Mesenchymal stem cell (in vitro differentiated cells and primary cell): ENCODE measurements around the gene DCDC2.
A peak's percentile ranks its signal among the peaks of the same experiment; 100 is the strongest.
"Not testable (repeated sequence)": the region's sequence is repeated elsewhere in the genome, so short reads cannot be mapped to it uniquely, and the experiment has no call there.

Experiments
- DNase-seq: peaks from one replicate; pipeline ENCODE4 v3.0.0-alpha.2; 2013
- H2AFZ ChIP-seq: one replicate; pipeline ENCODE4 v1.6.1; 2013; ENCODE audit warnings: low read depth, mild to moderate bottlenecking, control low read depth, inconsistent platforms, low read length, moderate library complexity
- H2AK5ac ChIP-seq: 2 replicates; pipeline ENCODE4 v1.6.1; 2013; ENCODE audit warnings: low read length, moderate library complexity, mild to moderate bottlenecking, inconsistent platforms; ENCODE audit not compliant: severe bottlenecking
- H2BK120ac ChIP-seq: one replicate; pipeline ENCODE4 v1.6.1; 2013; ENCODE audit warnings: low read depth, mild to moderate bottlenecking, inconsistent platforms, low read length, moderate library complexity
- H2BK12ac ChIP-seq, 2 experiments: one replicate each; pipeline ENCODE4 v1.6.1; 2013; ENCODE audit warnings: inconsistent platforms in 2 of 2, low read length in 2 of 2, mild to moderate bottlenecking in 2 of 2, moderate library complexity in 2 of 2, control low read depth in 1 of 2
- H2BK15ac ChIP-seq: one replicate; pipeline ENCODE4 v1.6.1; 2013; ENCODE audit warnings: mild to moderate bottlenecking, low read depth, inconsistent platforms; ENCODE audit not compliant: poor library complexity, severe bottlenecking
- H2BK5ac ChIP-seq: 2 replicates; pipeline ENCODE4 v1.6.1; 2013; ENCODE audit warnings: low read depth, mild to moderate bottlenecking, low read length, control low read depth, inconsistent platforms; ENCODE audit not compliant: poor library complexity, severe bottlenecking
- H3K14ac ChIP-seq, 2 experiments: one replicate each; pipeline ENCODE4 v1.6.1; 2013; ENCODE audit warnings: inconsistent platforms in 2 of 2, low read length in 2 of 2, control low read depth in 1 of 2, mild to moderate bottlenecking in 1 of 2, moderate library complexity in 1 of 2
- H3K18ac ChIP-seq, 2 experiments: one replicate each; pipeline ENCODE4 v1.6.1; 2013; ENCODE audit warnings: inconsistent platforms in 2 of 2, low read length in 2 of 2, control low read depth in 1 of 2, low read depth in 1 of 2, mild to moderate bottlenecking in 1 of 2
- H3K23ac ChIP-seq, 2 experiments: one replicate each; pipeline ENCODE4 v1.6.1; 2013; ENCODE audit warnings: inconsistent platforms in 2 of 2, low read length in 2 of 2, mild to moderate bottlenecking in 2 of 2, moderate library complexity in 2 of 2, control low read depth in 1 of 2
- H3K27ac ChIP-seq: 2 replicates; pipeline ENCODE4 v1.5.1; 2013; ENCODE audit warnings: mild to moderate bottlenecking, moderate library complexity, low read length, control low read depth, inconsistent platforms; ENCODE audit not compliant: poor library complexity, severe bottlenecking
- H3K27me3 ChIP-seq, 2 experiments: 2 replicates each; pipeline versions ENCODE4 v1.6.1 to v1.7.0; 2013; ENCODE audit warnings: low read length in 2 of 2, mild to moderate bottlenecking in 2 of 2, moderate library complexity in 2 of 2, control low read depth in 1 of 2, inconsistent platforms in 1 of 2; ENCODE audit not compliant: control insufficient read depth in 1 of 2, insufficient read depth in 1 of 2
- H3K36me3 ChIP-seq, 2 experiments: 2 replicates each; pipeline versions ENCODE4 v1.6.1 to v1.7.0; 2013; ENCODE audit warnings: low read length in 2 of 2, control low read depth in 1 of 2, inconsistent platforms in 1 of 2, low read depth in 1 of 2, mild to moderate bottlenecking in 1 of 2; ENCODE audit not compliant: insufficient read depth in 2 of 2, control insufficient read depth in 1 of 2
- H3K4ac ChIP-seq, 2 experiments: one replicate each; pipeline ENCODE4 v1.6.1; 2013; ENCODE audit warnings: inconsistent platforms in 2 of 2, low read length in 2 of 2, mild to moderate bottlenecking in 2 of 2, moderate library complexity in 2 of 2, control low read depth in 1 of 2, low read depth in 1 of 2
- H3K4me1 ChIP-seq: 2 replicates; pipeline ENCODE4 v1.6.1; 2013; ENCODE audit warnings: low read depth, low read length, control low read depth; ENCODE audit not compliant: control insufficient read depth, insufficient read depth
- H3K4me2 ChIP-seq: 2 replicates; pipeline ENCODE4 v1.6.1; 2013; ENCODE audit warnings: low read length, mild to moderate bottlenecking, inconsistent platforms; ENCODE audit not compliant: poor library complexity, severe bottlenecking
- H3K4me3 ChIP-seq, 2 experiments: 2 replicates each; pipeline versions ENCODE4 v1.5.1 to v1.7.0; 2013; ENCODE audit warnings: low read length in 2 of 2, mild to moderate bottlenecking in 2 of 2, control low read depth in 1 of 2, low read depth in 1 of 2; ENCODE audit not compliant: insufficient read depth in 1 of 2
- H3K79me1 ChIP-seq: replicated peaks from 2 replicates; pipeline ENCODE4 v1.6.1; 2013; ENCODE audit warnings: mild to moderate bottlenecking, control low read depth, low read length, inconsistent platforms; ENCODE audit not compliant: poor library complexity, severe bottlenecking
- H3K9ac ChIP-seq: 2 replicates; pipeline ENCODE4 v1.7.0; 2013; ENCODE audit warnings: mild to moderate bottlenecking, low read length, moderate library complexity
- H3K9me3 ChIP-seq: 2 replicates; pipeline ENCODE4 v1.7.0; 2013; ENCODE audit warnings: mild to moderate bottlenecking, low read length; ENCODE audit not compliant: control insufficient read depth
- H4K8ac ChIP-seq: one replicate; pipeline ENCODE4 v1.6.1; 2013; ENCODE audit warnings: inconsistent platforms, mild to moderate bottlenecking, low read length, moderate library complexity
- H4K91ac ChIP-seq: one replicate; pipeline ENCODE4 v1.6.1; 2013; ENCODE audit warnings: mild to moderate bottlenecking, low read length, inconsistent platforms
- WGBS: methylation state at CpG from one replicate; pipeline ENCODE4 v1.1.7; 2013; ENCODE audit warnings: mixed read lengths; 5-methylcytosine and 5-hydroxymethylcytosine counted together

DCDC2 gene

DNA sequence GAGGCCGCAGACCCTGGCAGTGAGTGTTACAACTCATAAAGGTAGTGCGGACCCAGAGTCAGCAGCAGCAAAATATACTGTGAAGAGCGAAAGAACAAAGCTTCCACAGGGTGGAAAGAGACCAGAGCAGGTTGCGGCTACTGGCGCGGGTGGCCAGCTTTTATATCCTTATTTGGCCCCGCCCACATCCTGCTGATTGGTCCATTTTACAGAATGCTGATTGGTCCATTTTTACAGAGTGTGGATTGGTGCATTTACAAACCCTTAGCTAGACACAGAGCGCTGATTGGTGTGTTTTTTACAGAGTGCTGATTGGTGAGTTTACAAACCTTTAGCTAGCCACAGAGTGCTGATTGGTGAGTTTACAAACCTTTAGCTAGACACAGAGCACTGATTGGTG lies 215.1 kb downstream of the DCDC2 start:
- not testable (repeated sequence) for H3K4ac ChIP-seq, H3K23ac ChIP-seq, H3K9me3 ChIP-seq, H2BK15ac ChIP-seq, DNase-seq, H3K36me3 ChIP-seq, H3K27me3 ChIP-seq, H4K8ac ChIP-seq, H2AFZ ChIP-seq, H3K4me1 ChIP-seq, H2BK5ac ChIP-seq, H2BK12ac ChIP-seq, H4K91ac ChIP-seq, H3K79me1 ChIP-seq, H2BK120ac ChIP-seq, H3K18ac ChIP-seq, H3K9ac ChIP-seq, H3K14ac ChIP-seq, H3K4me2 ChIP-seq, H3K4me3 ChIP-seq, H3K27ac ChIP-seq, H2AK5ac ChIP-seq
- WGBS, result 89% methylated on average over 8 of the region's 8 CpGs

DNA sequence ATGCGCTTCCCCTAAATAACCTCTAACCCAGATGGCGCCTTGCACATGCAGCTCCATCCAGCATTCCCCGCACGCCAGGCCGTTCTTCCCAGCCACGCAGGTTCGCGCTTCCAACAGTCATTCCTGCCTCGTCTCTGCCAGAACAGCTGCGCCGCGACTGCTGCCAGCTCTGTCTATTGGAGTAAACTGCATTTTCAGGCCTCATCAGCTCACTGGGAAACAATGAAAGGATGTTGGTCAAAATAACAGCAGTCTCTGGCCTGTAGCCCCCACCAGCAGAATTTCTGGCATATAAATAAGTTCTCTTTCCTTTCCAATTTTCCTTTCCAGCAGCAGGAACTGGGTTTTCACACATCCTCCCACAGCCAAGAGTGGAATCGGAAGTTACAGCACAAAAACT lies 217.3 kb downstream of the DCDC2 start:
- Histone ChIP-seq H3K4me3 (no peak overlapping the region), H2AK5ac (no peak overlapping the region), H2BK12ac (no peak overlapping the region), H3K18ac (no peak overlapping the region), H3K4ac (no peak overlapping the region), H4K91ac (no peak overlapping the region), H3K27ac (no peak overlapping the region), H3K79me1 (no peaks in the 10 kb centered on the region), H3K4me1 (no peaks in the 10 kb centered on the region), H3K14ac (no peak overlapping the region), H2BK15ac (no peak overlapping the region), H3K4me2 (no peak overlapping the region), H3K9me3 (no peaks in the 10 kb centered on the region), H2BK5ac (no peak overlapping the region), H3K27me3 (no peaks in the 10 kb centered on the region), H3K9ac (no peak overlapping the region), H3K23ac (no peak overlapping the region), H2AFZ (peak overlapping the region; percentile 42), H3K36me3 (no peaks in the 10 kb centered on the region), H2BK120ac (no peak overlapping the region), H4K8ac (no peak overlapping the region)
- 82% methylated on average over 13 of the region's 13 CpGs for WGBS
- no peak for DNase-seq

DNA sequence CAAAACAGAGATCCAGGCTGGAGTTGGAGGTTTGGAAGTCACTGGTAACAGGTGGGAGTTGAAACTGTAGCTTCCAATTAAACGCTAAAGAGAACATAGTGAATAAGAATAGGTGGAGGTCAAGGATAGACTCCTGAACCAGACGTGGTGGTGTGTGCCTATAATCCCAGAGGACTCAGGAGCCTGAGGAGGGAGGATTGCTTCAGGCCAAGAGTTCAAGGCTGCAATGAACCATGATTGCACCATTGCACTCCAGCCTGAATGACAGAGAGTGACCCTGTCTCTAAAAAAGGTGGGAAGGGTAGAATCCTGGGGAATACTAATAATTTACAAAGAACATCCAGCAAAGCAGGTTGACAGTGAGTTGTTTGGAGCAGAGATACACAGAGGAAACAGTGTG lies 218.2 kb downstream of the DCDC2 start:
- Histone ChIP-seq H3K9me3 (no peaks in the 10 kb centered on the region), H3K79me1 (no peaks in the 10 kb centered on the region), H3K18ac (no peak overlapping the region), H3K23ac (no peak overlapping the region), H3K9ac (no peak overlapping the region), H2BK120ac (no peak overlapping the region), H2BK12ac (no peak overlapping the region), H2AFZ (no peak overlapping the region), H3K36me3 (no peaks in the 10 kb centered on the region), H3K4me1 (no peaks in the 10 kb centered on the region), H3K27me3 (no peaks in the 10 kb centered on the region), H4K91ac (no peak overlapping the region), H2BK5ac (no peak overlapping the region), H2AK5ac (no peak overlapping the region), H3K4ac (no peak overlapping the region), H3K4me3 (no peak overlapping the region), H3K4me2 (no peak overlapping the region), H3K14ac (no peak overlapping the region), H2BK15ac (no peak overlapping the region), H3K27ac (no peak overlapping the region), H4K8ac (no peak overlapping the region)
- 69% methylated on average over 2 of the region's 2 CpGs for WGBS
- no peak for DNase-seq

DNA sequence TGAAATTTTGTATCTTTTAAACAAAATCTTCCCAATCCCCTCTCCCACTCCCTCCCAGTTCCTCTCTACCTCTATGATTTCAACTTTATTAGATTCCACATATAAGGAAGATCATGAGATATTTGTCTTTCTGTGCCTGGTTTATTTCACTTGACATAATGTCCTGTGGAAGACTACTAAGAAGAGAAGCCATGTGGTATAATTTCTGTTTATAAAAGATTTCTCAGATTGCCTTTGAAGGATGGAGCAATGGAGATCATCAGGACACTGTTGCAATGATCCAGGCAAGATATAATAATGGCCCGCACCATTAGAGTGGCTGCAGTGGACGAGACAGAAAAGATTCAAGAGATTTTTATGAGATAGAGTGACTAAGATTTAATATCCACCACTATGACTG lies 218.8 kb downstream of the DCDC2 start:
- 75% methylated on average over 2 of the region's 2 CpGs for WGBS

More for the DNA sequence above, 218.8 kb downstream of the DCDC2 start:
- H2BK12ac ChIP-seq, result no peak overlapping the region
- H3K18ac ChIP-seq, result no peak overlapping the region
- H3K4ac ChIP-seq, result no peak overlapping the region
- H2BK120ac ChIP-seq, result no peak overlapping the region
- no peaks in the 10 kb centered on the region for H3K27me3 ChIP-seq
- no peak overlapping the region for H3K4me2 ChIP-seq
- H3K4me1 ChIP-seq, result no peaks in the 10 kb centered on the region
- H3K23ac ChIP-seq, result no peak overlapping the region
- H4K91ac ChIP-seq, result no peak overlapping the region
- H3K4me3 ChIP-seq, result no peak overlapping the region
- H3K79me1 ChIP-seq, result no peaks in the 10 kb centered on the region
- H2BK5ac ChIP-seq, result no peak overlapping the region
- H3K27ac ChIP-seq, result no peak overlapping the region
- no peaks in the 10 kb centered on the region for H3K36me3 ChIP-seq
- no peaks in the 10 kb centered on the region for H3K9me3 ChIP-seq
- H4K8ac ChIP-seq, result no peak overlapping the region
- no peak overlapping the region for H2AFZ ChIP-seq
- no peak overlapping the region for H2BK15ac ChIP-seq
- DNase-seq, result no peak
- H2AK5ac ChIP-seq, result no peak overlapping the region
- no peak overlapping the region for H3K9ac ChIP-seq
- no peak overlapping the region for H3K14ac ChIP-seq
